Mammary epithelial cell (primary cell): ENCODE measurements around the gene SH2D3A.

ENCODE experiments used
- CTCF ChIP-seq, 2 donors: IDR thresholded peaks in 1 of 2; conservative IDR thresholded peaks in 1 of 2; 2 replicates each; pipeline ENCODE4 v1.5.1; 2011 to 2012; ENCODE audit warnings: inconsistent platforms in 2 of 2, low read length in 2 of 2, mild to moderate bottlenecking in 2 of 2, control low read depth in 1 of 2, low read depth in 1 of 2; ENCODE audit not compliant: insufficient read depth in 1 of 2; ENCODE audit errors: extremely low read depth in 1 of 2
- EZH2 ChIP-seq: IDR thresholded peaks from 2 replicates; pipeline ENCODE4 v1.6.1; 2012; ENCODE audit warnings: low read length, inconsistent platforms, borderline replicate concordance

GRCh38 chr19:6790194-6791128 lies 23.2 kb upstream of the SH2D3A start:
- no peak for TF ChIP-seq CTCF (conservative IDR thresholded peaks at IDR 0.05 in 1 of 2, IDR thresholded peaks at IDR 0.05 in 1 of 2; ENCODE audit: extremely low read depth in 1 of 2, insufficient read depth in 1 of 2, low read depth in 1 of 2, low read length in 2 of 2)
- TF ChIP-seq EZH2, result no peak
